ENCODE measurements around the gene FBXO17.

DNA sequence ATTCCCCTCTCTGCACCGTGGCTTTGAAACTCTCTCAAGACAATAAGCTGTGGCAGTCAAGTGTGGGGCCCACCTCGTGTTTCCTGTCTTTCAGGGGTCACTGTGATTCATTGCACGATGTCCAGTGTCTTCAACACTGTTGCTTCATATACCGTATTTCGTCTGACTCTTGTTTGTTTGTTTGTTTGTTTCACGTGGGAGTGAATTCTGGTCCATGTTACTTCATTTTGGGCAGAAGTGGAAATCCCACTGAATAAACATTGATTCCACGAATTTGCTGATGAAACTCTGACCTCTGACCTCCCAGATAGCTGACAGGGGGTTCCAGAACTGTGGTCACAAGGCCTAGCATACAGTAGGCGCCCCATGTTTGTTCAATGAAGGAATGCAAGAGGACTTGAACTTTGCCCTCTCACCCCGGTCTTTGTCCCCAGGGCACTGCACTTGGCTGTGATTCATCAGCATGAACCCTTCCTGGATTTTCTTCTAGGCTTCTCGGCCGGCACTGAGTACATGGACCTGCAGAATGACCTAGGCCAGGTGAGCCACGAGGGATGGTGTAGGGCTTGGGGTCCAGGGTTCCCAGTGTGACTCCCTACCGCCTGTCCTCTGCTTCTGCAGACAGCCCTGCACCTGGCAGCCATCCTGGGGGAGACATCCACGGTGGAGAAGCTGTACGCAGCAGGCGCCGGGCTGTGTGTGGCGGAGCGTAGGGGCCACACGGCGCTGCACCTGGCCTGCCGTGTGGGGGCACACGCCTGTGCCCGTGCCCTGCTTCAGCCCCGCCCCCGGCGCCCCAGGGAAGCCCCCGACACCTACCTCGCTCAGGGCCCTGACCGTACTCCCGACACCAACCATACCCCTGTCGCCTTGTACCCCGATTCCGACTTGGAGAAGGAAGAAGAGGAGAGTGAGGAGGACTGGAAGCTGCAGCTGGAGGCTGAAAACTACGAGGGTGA, 70.7 kb downstream of the FBXO17 start:
- TF ChIP-seq CTCF (IDR thresholded peaks at IDR 0.05; ENCODE audit: low read length) (no peak), EZH2 (IDR thresholded peaks at IDR 0.05; ENCODE audit: borderline replicate concordance, low read length) (no peak)

Data from OCI-LY1 (cell line).